ENCODE results near the gene CCNQ. TPM values are rescaled to one million over a fixed set of nuclear protein-coding genes. Genes with fewer than 3 reads are reported as not detected.

The CCNQ gene
- total and polyA plus RNA-seq, 4 donors: 8.9 to 14.7 (median 9.8) TPM

GRCh38 chrX:153640045-153640686 is 41.2 kb upstream of the CCNQ start:
- WGBS: 92% methylated on average over 23 of the region's 23 CpGs
- Histone ChIP-seq H3K4me3 (ENCODE audit: low read depth in 1 of 3, low read length in 3 of 3) (no peak overlapping the region), H3K4me1 (ENCODE audit: control insufficient read depth in 4 of 4, insufficient read depth in 4 of 4, low read length in 3 of 4) (peaks cover 3 to 19% (median 6%) of the 10 kb centered on the region in 4 donors), H3K9ac (ENCODE audit: low read depth in 1 of 2, low read length in 2 of 2) (no peak overlapping the region), H3K27ac (ENCODE audit: low read depth in 1 of 2, low read length in 2 of 2) (no peak overlapping the region), H3K9me3 (ENCODE audit: control insufficient read depth in 4 of 4, low read length in 3 of 4) (no peaks in the 10 kb centered on the region), H3K27me3 (ENCODE audit: control insufficient read depth in 4 of 4, insufficient read depth in 4 of 4, low read length in 3 of 4) (peaks cover 0 to 3% (median under 1%) of the 10 kb centered on the region in 4 donors), H3K36me3 (ENCODE audit: control insufficient read depth in 4 of 4, insufficient read depth in 3 of 4, low read depth in 1 of 4, low read length in 3 of 4) (no peaks in the 10 kb centered on the region)
- DNase-seq (ENCODE audit: low spot score): no peak
- no peak for TF ChIP-seq MAX (IDR thresholded peaks at IDR 0.05)
- TF ChIP-seq GABPA (IDR thresholded peaks at IDR 0.05 in 1 of 2, conservative IDR thresholded peaks at IDR 0.05 in 1 of 2): no peak
- TF ChIP-seq TAF1 (conservative IDR thresholded peaks at IDR 0.05): no peak
- TF ChIP-seq RXRA (IDR thresholded peaks at IDR 0.05): no peak
- no peak for TF ChIP-seq CTCF (IDR thresholded peaks at IDR 0.05; ENCODE audit: low read depth, low read length, missing input control)
- no peak for TF ChIP-seq REST (IDR thresholded peaks at IDR 0.05)
- no peak for TF ChIP-seq HNF4A (conservative IDR thresholded peaks at IDR 0.05)
- no peak for TF ChIP-seq ZBTB33 (IDR thresholded peaks at IDR 0.05)
- no peak for TF ChIP-seq FOXA1 (IDR thresholded peaks at IDR 0.05)
- no peak for TF ChIP-seq SP1 (IDR thresholded peaks at IDR 0.05)
- TF ChIP-seq FOXA2 (IDR thresholded peaks at IDR 0.05): no peak
- TF ChIP-seq YY1 (IDR thresholded peaks at IDR 0.05): no peak
- no peak for TF ChIP-seq RAD21 (IDR thresholded peaks at IDR 0.05)
- TF ChIP-seq ATF3 (IDR thresholded peaks at IDR 0.05): no peak
- no peak for TF ChIP-seq HNF4G (IDR thresholded peaks at IDR 0.05)
- no peak for TF ChIP-seq NR2F2 (IDR thresholded peaks at IDR 0.05)
- TF ChIP-seq EGR1 (IDR thresholded peaks at IDR 0.05; ENCODE audit: low read depth in 2 of 2): no peak

Data from liver (tissue), 9 donors.